Gastrocnemius medialis (tissue), 4 donors: ENCODE results near the gene FAM222B.
"Not testable (repeated sequence)": the region's sequence is repeated elsewhere in the genome, so short reads cannot be mapped to it uniquely, and the experiment has no call there.

Experiments used
- CTCF ChIP-seq, 5 experiments: fragments of 450-650 bp in 3 of 5; fragments of 200-600 bp in 2 of 5; sonication (generic) in 2 of 5; IDR thresholded peaks in 4 of 5; conservative IDR thresholded peaks in 1 of 5; 1 replicate in 4 of 5; 2 replicates in 1 of 5; pipeline ENCODE4 v1.5.1; 2016 to 2019; ENCODE audit warnings: antibody characterized with exemption in 5 of 5, mild to moderate bottlenecking in 3 of 5, moderate library complexity in 3 of 5
- POLR2A ChIP-seq, 2 donors: fragments of 450-650 bp; IDR thresholded peaks; one replicate each; pipeline ENCODE4 v1.6.1; 2017; ENCODE audit warnings: antibody characterized with exemption in 2 of 2, mild to moderate bottlenecking in 2 of 2, moderate library complexity in 2 of 2

GRCh38 chr17:28779601-28780000, 63.0 kb downstream of the FAM222B start:
- not testable (repeated sequence) for TF ChIP-seq CTCF (IDR thresholded peaks at IDR 0.05 in 4 of 5, conservative IDR thresholded peaks at IDR 0.05 in 1 of 5); POLR2A (IDR thresholded peaks at IDR 0.05)
